Uterus (tissue), 4 donors: Measurements from ENCODE around the gene RANBP9. TPM values are rescaled to one million over a fixed set of nuclear protein-coding genes. Genes with fewer than 3 reads are reported as not detected.

ENCODE experiments used
- DNase-seq, 2 donors: peaks; one replicate each; pipeline ENCODE4 v3.0.0-alpha.2; 2019 to 2020
- H3K27ac ChIP-seq, 2 donors: fragments of 200-600 bp; sonication (generic); 1 replicate in 1 of 2; 2 replicates in 1 of 2; pipeline ENCODE4 v1.5.1; 2016 to 2018
- H3K27me3 ChIP-seq, 2 donors: fragments of 200-600 bp; sonication (generic); one replicate each; pipeline ENCODE4 v1.5.1; 2018 to 2019; ENCODE audit warnings: control low read depth in 1 of 2
- H3K36me3 ChIP-seq, 2 donors: fragments of 200-600 bp; sonication (generic); one replicate each; pipeline ENCODE4 v1.5.1; 2019; ENCODE audit warnings: control low read depth in 1 of 2
- H3K4me1 ChIP-seq, 2 donors: fragments of 200-600 bp; sonication (generic); one replicate each; pipeline ENCODE4 v1.5.1; 2018 to 2019; ENCODE audit warnings: control low read depth in 1 of 2
- H3K4me3 ChIP-seq, 2 donors: fragments of 200-600 bp; sonication (generic); 1 replicate in 1 of 2; 2 replicates in 1 of 2; pipeline ENCODE4 v1.5.1; 2018 to 2019; ENCODE audit warnings: mild to moderate bottlenecking in 1 of 2
- H3K9me3 ChIP-seq, 2 donors: fragments of 200-600 bp; sonication (generic); one replicate each; pipeline ENCODE4 v1.5.1; 2019; ENCODE audit warnings: control low read depth in 1 of 2
- POLR2A ChIP-seq, 2 donors: fragments of 450-650 bp; IDR thresholded peaks; one replicate each; pipeline ENCODE4 v1.6.1; 2016; ENCODE audit warnings: antibody characterized with exemption in 2 of 2, mild to moderate bottlenecking in 1 of 2, moderate library complexity in 1 of 2
- intact Hi-C: fragments of 100-400 bp; cut with DNase I; formaldehyde crosslinking; loops from one replicate; pipeline ENCODE4 v1.15.1; 2023; ENCODE audit warnings: low total_unique reads
- total RNA-seq, 4 donors: library from RNA; depleted of rRNA in 3 of 4; stranded (reverse); fragments of >200 nt in 3 of 4; gene quantifications; one replicate each; pipeline versions ENCODE4 v1.1.0 to v1.2.4, GENCODE V29; 2014 to 2023
- TF ChIP-seq, protein P1 (sequence below), 4 experiments: fragments of 200-600 bp in 2 of 4; fragments of 450-650 bp in 2 of 4; sonication (generic) in 2 of 4; IDR thresholded peaks; one replicate each; pipeline ENCODE4 v1.5.1; 2016 to 2019; ENCODE audit warnings: antibody characterized with exemption in 4 of 4, mild to moderate bottlenecking in 2 of 4, moderate library complexity in 1 of 4
- donor health status: DM: yes; HTN: yes; CAD: no.

RANBP9 gene
- total RNA-seq, 4 donors from 2014 or later, result 22.6 to 49.0 (median 40.9) TPM

DNA sequence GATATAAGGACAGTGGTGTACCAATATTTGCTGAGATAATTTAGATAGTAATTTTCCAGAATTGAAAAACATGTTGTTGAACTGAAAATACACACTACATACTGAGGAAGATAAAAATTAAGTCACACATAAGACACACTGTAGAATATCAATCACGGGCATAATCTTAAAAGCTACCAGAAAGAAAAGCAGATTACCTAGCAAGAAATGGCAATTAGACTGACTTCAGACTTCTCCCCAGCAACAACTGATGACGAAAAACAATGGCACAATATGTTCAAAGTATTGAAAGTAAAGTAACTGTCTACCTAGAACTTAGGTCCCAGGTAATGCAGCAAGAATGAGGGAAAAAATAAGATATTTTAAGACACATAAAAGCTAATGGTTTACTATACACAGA, 50.0 kb downstream of the RANBP9 start:
- Histone ChIP-seq H3K9me3 (no peaks in the 10 kb centered on the region), H3K27ac (no peak overlapping the region), H3K4me1 (peaks cover 0 to 4% of the 10 kb centered on the region in 2 donors), H3K27me3 (no peaks in the 10 kb centered on the region), H3K36me3 (no peaks in the 10 kb centered on the region), H3K4me3 (no peak overlapping the region)
- TF ChIP-seq, protein P1, sequence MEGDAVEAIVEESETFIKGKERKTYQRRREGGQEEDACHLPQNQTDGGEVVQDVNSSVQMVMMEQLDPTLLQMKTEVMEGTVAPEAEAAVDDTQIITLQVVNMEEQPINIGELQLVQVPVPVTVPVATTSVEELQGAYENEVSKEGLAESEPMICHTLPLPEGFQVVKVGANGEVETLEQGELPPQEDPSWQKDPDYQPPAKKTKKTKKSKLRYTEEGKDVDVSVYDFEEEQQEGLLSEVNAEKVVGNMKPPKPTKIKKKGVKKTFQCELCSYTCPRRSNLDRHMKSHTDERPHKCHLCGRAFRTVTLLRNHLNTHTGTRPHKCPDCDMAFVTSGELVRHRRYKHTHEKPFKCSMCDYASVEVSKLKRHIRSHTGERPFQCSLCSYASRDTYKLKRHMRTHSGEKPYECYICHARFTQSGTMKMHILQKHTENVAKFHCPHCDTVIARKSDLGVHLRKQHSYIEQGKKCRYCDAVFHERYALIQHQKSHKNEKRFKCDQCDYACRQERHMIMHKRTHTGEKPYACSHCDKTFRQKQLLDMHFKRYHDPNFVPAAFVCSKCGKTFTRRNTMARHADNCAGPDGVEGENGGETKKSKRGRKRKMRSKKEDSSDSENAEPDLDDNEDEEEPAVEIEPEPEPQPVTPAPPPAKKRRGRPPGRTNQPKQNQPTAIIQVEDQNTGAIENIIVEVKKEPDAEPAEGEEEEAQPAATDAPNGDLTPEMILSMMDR (IDR thresholded peaks at IDR 0.05), result no peak
- no peak for TF ChIP-seq POLR2A (IDR thresholded peaks at IDR 0.05)
- no peak for DNase-seq
- intact Hi-C loops, result no loop called here

GRCh38 chr6:13660893-13661292, 50.7 kb downstream of the RANBP9 start:
- no peaks in the 10 kb centered on the region for H3K36me3 ChIP-seq
- TF ChIP-seq POLR2A (IDR thresholded peaks at IDR 0.05), result no peak
- TF ChIP-seq, protein P1 (IDR thresholded peaks at IDR 0.05), result no peak
- intact Hi-C loops, result no loop called here
- no peaks in the 10 kb centered on the region for H3K27me3 ChIP-seq
- H3K9me3 ChIP-seq, result no peaks in the 10 kb centered on the region
- H3K4me3 ChIP-seq, result no peak overlapping the region
- peaks cover 0 to 4% of the 10 kb centered on the region in 2 donors for H3K4me1 ChIP-seq
- H3K27ac ChIP-seq, result no peak overlapping the region
- no peak for DNase-seq

- DNase-seq, result no peak
- no peak overlapping the region for H3K4me3 ChIP-seq
- TF ChIP-seq, protein P1 (IDR thresholded peaks at IDR 0.05), result no peak
- no peak for TF ChIP-seq POLR2A (IDR thresholded peaks at IDR 0.05)
- H3K9me3 ChIP-seq, result no peaks in the 10 kb centered on the region
- no peak overlapping the region for H3K27ac ChIP-seq
- no peaks in the 10 kb centered on the region for H3K36me3 ChIP-seq
- H3K27me3 ChIP-seq, result no peaks in the 10 kb centered on the region
- intact Hi-C loops, result no loop called here
- H3K4me1 ChIP-seq, result peaks cover 0 to 4% of the 10 kb centered on the region in 2 donors
These were observed 51.4 kb downstream of the RANBP9 start for GRCh38 chr6:13660273-13660672.

GRCh38 chr6:13655700-13656099, 55.9 kb downstream of the RANBP9 start:
- no peaks in the 10 kb centered on the region for H3K27me3 ChIP-seq
- no peak overlapping the region for H3K27ac ChIP-seq
- H3K36me3 ChIP-seq, result no peaks in the 10 kb centered on the region
- no peak for DNase-seq
- no peaks in the 10 kb centered on the region for H3K9me3 ChIP-seq
- intact Hi-C loops, result no loop called here
- H3K4me1 ChIP-seq, result no peaks in the 10 kb centered on the region
- TF ChIP-seq, protein P1 (IDR thresholded peaks at IDR 0.05), result no peak
- TF ChIP-seq POLR2A (IDR thresholded peaks at IDR 0.05), result no peak
- no peak overlapping the region for H3K4me3 ChIP-seq

GRCh38 chr6:13654496-13654895, 57.1 kb downstream of the RANBP9 start:
- no peaks in the 10 kb centered on the region for H3K36me3 ChIP-seq
- no peak for TF ChIP-seq POLR2A (IDR thresholded peaks at IDR 0.05)
- TF ChIP-seq, protein P1 (IDR thresholded peaks at IDR 0.05), result no peak
- H3K27ac ChIP-seq, result no peak overlapping the region
- no peaks in the 10 kb centered on the region for H3K4me1 ChIP-seq
- H3K27me3 ChIP-seq, result no peaks in the 10 kb centered on the region
- no peak overlapping the region for H3K4me3 ChIP-seq
- intact Hi-C loops, result no loop called here
- no peaks in the 10 kb centered on the region for H3K9me3 ChIP-seq
- no peak for DNase-seq
